Raji (cell line): ENCODE results near the gene BACE2.

ENCODE experiments used
- POLR2A ChIP-seq: IDR thresholded peaks from 2 replicates; pipeline ENCODE4 v1.6.1; 2011; ENCODE audit warnings: low read depth, low read length, control low read depth; ENCODE audit not compliant: insufficient read depth

Gene BACE2

DNA sequence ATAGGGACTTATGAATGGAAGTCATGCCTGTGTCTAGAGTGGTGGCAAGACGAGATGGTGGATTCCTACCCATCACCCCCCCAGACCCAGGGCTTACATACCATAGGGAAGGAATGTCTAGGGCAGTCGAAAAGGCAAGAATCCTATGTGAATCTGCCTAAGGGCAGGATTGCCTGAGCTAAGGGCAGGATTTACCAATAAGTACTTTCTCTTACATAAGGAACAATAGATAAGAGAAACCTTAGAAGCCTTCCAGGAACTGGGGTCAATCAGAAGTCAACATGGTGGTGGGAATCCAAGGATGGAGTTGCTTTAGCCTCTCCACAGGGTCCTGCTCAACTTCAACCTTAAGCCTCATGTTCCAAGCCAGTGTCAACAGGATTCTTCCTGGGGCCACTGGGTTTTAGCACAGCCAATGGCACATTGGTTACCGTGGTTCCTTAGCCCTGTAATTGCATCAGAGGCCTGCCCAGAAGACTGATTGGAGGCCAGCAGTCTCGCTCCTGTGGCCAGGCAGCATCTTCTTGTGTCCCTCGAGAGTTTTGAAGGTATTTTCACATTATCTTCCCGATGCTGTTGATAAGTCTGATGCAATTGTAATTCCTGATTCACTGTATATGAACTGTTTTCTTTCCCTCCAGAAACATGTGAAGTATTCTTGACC, 20.7 kb downstream of the BACE2 start:
- no peak for TF ChIP-seq POLR2A

- no peak for TF ChIP-seq POLR2A
Observed at GRCh38 chr21:41189150-41189745, 21.3 kb downstream of the BACE2 start.

DNA sequence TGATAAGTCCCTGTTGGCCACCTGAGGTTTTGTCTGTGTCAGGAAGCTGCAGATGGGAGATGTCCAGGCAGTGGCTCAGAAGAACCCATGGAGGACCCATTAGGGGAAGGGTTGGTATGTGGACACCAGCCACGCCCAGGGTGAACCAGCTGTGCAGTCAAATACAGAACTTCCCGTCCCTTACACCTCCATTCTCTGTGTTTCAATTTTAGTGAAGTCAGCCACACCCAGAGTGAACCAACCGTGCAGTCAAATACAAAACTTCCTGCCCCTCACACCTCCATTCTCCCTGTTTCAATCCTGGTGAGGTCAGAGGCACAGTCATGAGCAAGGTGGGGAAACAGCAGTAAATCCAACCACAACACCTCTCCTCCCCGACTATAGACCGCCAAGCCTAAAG, 27.4 kb downstream of the BACE2 start:
- no peak for TF ChIP-seq POLR2A

DNA sequence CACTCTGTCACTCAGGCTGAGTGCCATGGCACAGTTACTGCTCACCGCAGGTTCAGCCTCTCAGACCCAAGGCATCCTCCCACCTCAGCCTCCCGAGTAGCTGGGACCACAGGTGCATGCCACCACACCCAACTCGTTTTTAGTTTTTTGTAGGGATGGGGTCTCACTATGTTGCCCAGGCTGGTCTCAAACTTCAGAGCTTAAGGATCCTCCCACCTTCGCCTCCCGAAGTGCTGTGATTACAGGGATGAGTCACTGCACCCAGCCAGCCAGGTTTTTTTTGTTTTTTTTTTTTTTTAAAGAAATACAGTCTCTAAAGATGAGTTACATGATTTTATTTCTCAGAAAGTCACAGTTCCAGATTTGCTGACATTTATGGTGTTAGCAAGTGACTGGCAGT, 29.0 kb downstream of the BACE2 start:
- no peak for TF ChIP-seq POLR2A

- TF ChIP-seq POLR2A: no peak
Observed at GRCh38 chr21:41197582-41197981, 29.6 kb downstream of the BACE2 start.

DNA sequence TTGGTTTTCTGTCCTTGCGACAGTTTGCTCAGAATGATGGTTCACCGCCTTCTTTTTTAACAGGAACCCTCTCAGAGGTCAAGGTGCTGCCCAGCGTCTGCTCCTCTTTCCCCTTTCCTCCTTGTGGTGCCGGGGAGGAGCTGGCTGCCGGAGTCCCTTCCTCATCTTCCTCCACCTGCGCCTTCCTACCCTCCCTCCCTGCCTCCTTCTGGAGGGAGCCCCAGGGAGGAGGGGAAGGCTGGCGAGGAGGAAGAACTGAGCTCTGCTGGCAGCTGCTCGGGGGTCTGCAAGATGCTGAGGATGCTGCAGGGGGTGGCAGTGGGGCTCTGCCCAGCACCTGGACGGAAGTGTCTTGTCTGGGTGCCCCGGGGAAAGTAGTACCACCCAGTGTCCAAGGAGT, 31.2 kb downstream of the BACE2 start:
- TF ChIP-seq POLR2A: no peak

GRCh38 chr21:41199588-41199987, 31.6 kb downstream of the BACE2 start:
- TF ChIP-seq POLR2A: no peak

GRCh38 chr21:41201385-41201784, 33.4 kb downstream of the BACE2 start:
- no peak for TF ChIP-seq POLR2A

GRCh38 chr21:41204736-41205135, 36.8 kb downstream of the BACE2 start:
- no peak for TF ChIP-seq POLR2A

DNA sequence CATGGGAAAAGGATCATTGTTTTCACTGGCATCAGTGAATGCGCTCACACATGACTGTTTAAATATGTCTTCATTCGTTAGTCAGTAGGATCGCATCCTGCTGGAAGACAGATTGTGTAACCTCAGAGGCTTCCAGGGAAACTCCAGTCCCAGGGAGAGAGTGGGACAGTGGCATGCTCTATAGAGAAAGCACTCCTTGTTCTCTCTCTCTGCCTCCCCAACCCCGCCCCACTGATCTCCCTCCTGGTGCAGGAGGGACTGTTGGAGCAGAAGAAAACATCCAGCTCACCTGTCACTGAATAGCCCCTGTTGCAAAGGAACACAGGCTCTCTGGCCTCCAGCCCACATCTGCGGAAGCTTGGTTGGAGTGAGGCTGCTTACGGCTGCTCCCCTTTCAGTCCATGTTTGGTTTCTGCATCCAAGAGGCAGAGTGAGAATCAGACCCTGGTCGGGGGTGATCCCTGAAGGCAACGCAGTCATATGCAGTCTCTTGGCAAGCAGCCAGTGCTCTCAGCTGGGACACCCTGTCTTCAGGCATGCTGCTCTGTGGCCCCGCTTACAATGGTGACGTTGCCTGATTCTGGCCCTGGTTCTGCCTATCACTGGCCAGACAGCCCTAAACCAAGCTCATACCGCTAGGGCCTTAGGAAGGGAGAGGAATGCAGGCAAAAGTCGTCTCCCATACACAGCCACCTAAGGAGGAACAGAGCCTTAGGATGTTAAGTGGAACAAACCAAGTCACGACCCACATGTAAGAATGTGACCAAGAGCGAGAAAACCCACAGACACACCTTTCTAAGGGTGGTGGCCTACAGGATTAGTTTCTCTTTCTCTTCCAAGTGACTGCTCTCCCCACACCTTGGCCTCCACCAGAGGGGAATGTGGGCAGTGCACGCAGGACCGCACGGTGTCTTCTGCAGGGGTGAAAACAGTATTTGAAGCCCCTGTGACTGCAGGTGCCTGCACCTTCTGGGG, 39.7 kb downstream of the BACE2 start:
- TF ChIP-seq POLR2A: no peak

DNA sequence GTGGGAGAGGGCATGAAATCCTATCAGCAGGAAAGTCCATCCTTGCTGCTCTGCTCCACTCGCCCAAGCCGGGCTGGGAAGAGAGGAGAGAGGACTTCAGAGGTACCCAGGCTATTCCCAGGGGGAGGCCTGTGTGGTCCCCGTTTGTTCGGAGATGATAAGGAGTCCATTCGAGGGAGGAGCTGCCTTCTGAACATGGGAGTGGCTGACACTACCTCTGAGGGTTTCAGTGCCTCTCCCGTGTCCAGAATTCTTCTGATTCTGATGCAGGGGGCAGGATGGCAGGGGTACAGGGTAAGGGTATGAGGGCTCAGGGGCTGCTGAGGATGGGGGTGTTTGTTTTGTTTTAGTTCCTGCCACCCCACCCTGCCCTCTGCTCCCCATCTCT, 40.4 kb downstream of the BACE2 start:
- TF ChIP-seq POLR2A: no peak

DNA sequence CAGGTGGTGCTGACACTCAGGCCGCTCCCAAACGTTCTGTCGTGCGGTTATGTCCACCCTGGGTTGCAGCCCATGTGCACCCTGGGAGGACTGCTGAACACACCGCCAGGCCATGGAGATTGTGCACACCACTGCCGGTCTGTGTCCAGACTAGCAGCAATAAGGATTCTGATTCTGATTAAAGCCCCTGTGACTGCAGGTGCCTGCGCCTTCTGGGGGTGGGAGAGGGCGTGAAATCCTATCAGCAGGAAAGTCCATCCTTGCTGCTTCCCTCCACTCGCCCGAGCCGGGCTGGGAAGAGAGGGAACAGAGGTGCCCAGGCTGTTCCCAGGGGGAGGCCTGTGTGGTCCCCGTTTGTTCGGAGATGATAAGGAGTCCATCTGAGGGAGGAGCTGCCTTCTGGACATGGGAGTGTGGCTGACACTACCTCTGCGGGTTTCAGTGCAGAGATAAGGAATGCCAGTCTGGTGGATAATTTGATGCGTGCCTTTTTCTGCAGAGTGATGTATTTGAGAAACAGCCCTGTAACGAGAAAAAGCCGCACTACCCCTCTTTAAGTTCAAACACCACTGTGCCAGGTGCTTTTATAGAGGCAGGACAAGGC, 41.2 kb downstream of the BACE2 start:
- no peak for TF ChIP-seq POLR2A

DNA sequence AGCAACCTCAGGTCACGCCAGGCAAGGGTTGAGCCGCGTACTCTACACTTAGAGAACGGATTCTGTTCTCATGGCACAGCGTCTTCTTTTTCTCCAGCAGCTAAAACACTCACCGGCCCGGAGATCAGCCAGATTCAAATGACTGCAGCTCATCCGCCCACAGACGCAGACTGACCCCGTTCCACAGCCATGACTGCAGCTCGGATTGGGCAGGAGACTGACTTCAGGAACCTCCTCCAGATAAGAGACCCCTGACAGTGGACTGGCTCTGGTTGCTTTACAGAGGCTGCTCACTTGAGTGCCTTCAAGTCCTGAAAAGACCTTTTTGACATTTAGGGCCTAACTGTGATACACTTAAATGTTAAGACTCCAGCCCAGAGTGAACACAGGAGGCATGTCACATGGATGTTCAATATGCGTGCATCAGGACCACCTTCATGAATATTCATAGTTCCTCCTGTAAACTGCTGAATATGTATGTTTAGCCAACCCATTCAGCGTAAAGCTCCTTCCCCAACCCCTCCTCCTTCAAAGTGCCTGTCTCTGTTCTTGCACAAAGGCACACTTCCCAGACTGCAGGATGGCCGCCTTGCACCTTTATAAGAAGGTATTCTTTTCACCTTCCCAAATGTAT, 42.6 kb downstream of the BACE2 start:
- TF ChIP-seq POLR2A: no peak

DNA sequence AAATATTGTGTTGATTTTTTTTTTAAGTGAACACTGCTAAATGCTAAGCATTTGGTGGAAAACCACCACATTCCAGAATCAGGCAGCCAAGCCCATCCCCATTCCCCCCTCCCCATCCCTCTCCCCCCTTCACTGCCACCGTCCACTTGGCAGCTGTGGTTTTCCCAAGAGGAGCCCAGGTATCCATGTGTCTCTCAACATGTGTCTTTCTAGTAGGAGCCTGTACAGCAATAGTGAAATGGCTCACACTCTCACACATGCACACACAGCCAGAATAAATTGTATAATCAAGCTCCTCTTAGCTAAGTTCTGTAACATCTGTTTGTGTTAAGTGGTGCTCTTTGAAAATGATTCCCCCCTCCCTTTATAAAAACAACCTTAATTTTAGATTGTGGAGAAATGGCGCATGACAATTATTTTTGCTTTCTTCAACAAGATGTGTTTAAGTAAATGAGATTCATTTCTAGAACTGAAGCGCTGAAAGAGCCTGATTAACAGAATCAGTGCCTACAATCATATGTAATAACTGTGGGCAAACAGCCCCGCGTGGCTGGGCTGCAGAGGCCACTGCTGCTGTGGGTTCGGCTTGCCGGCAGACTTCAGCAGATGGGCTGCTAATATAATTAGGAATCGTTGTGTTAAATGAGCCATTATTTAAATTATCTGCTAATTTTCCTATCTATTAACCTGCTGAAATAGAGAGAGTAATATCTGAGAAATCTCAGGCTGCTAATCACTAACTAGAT, 43.3 kb downstream of the BACE2 start:
- no peak for TF ChIP-seq POLR2A
